DOHH2 (cell line): Measurements from ENCODE around the gene TSHZ1.

Experiments used
- H3F3A ChIP-seq: fragments of 200-600 bp; sonication (generic), shearing (Covaris generic); 2 replicates; pipeline ENCODE4 v1.6.0; 2016; ENCODE audit warnings: antibody characterized with exemption, mild to moderate bottlenecking; ENCODE audit not compliant: control insufficient read depth, insufficient read depth
- H3K27ac ChIP-seq: fragments of 200-600 bp; sonication (generic); 2 replicates; pipeline ENCODE4 v1.5.1; 2014; ENCODE audit warnings: low read depth, mild to moderate bottlenecking, low read length, moderate library complexity
- H3K27me3 ChIP-seq: fragments of 200-600 bp; sonication (generic); 2 replicates; pipeline ENCODE4 v1.6.1; 2014; ENCODE audit warnings: mild to moderate bottlenecking, low read length, mixed read lengths; ENCODE audit not compliant: control insufficient read depth
- H3K36me3 ChIP-seq: fragments of 200-600 bp; sonication (generic); 2 replicates; pipeline ENCODE4 v1.6.1; 2014; ENCODE audit warnings: mild to moderate bottlenecking, low read length, moderate library complexity, mixed read lengths; ENCODE audit not compliant: control insufficient read depth
- H3K4me1 ChIP-seq: fragments of 200-600 bp; sonication (generic); 2 replicates; pipeline ENCODE4 v1.6.1; 2014; ENCODE audit warnings: mild to moderate bottlenecking, low read length, mixed read lengths; ENCODE audit not compliant: control insufficient read depth
- H3K4me2 ChIP-seq: fragments of 200-600 bp; sonication (generic); 2 replicates; pipeline ENCODE4 v1.6.0; 2014; ENCODE audit warnings: mild to moderate bottlenecking, low read length, moderate library complexity
- H3K4me3 ChIP-seq: fragments of 200-600 bp; sonication (generic); 2 replicates; pipeline ENCODE4 v1.5.1; 2014; ENCODE audit warnings: mild to moderate bottlenecking, low read length, mixed read lengths
- H3K79me2 ChIP-seq: fragments of 200-600 bp; sonication (generic); 2 replicates; pipeline ENCODE4 v1.6.1; 2014; ENCODE audit warnings: mild to moderate bottlenecking, low read length, mixed read lengths; ENCODE audit not compliant: control insufficient read depth
- H3K9me2 ChIP-seq: fragments of 200-600 bp; sonication (generic); replicated peaks from 2 replicates; pipeline ENCODE4 v1.6.1; 2014; ENCODE audit warnings: mild to moderate bottlenecking, low read length, mixed read lengths; ENCODE audit not compliant: control insufficient read depth
- H3K9me3 ChIP-seq: fragments of 200-600 bp; sonication (generic); 2 replicates; pipeline ENCODE4 v1.6.1; 2014; ENCODE audit warnings: antibody characterized with exemption, low read length, mixed read lengths; ENCODE audit not compliant: control insufficient read depth, insufficient read depth
- H4K20me1 ChIP-seq: fragments of 200-600 bp; sonication (generic); 2 replicates; pipeline ENCODE4 v1.6.0; 2014; ENCODE audit warnings: low read depth, mild to moderate bottlenecking, antibody characterized with exemption, low read length, moderate library complexity; ENCODE audit not compliant: control insufficient read depth, insufficient read depth
- CTCF ChIP-seq: fragments of 200-600 bp; sonication (generic); IDR thresholded peaks from one replicate; pipeline ENCODE4 v1.5.1; 2014; ENCODE audit warnings: antibody characterized with exemption, mild to moderate bottlenecking, low read depth, low read length; ENCODE audit not compliant: poor library complexity, severe bottlenecking
- EZH2phosphoT487 ChIP-seq: fragments of 200-600 bp; sonication (generic); IDR thresholded peaks from 2 replicates; pipeline ENCODE4 v1.6.1; 2017; ENCODE audit warnings: borderline replicate concordance, mild to moderate bottlenecking, antibody characterized with exemption, low read length, moderate library complexity, mixed read lengths

The TSHZ1 gene

GRCh38 chr18:75198036-75198435 is 12.6 kb upstream of the TSHZ1 start:
- Histone ChIP-seq H3K79me2 (no peaks in the 10 kb centered on the region), H3K36me3 (peaks cover 16% of the 10 kb centered on the region), H3K4me2 (no peak overlapping the region), H3K9me2 (no peaks in the 10 kb centered on the region), H3F3A (no peaks in the 10 kb centered on the region), H3K27ac (no peak overlapping the region), H3K27me3 (no peaks in the 10 kb centered on the region), H3K4me1 (no peaks in the 10 kb centered on the region), H3K4me3 (no peak overlapping the region), H3K9me3 (no peaks in the 10 kb centered on the region), H4K20me1 (no peaks in the 10 kb centered on the region; the same call in 1 of the 2 replicates)
- no peak for TF ChIP-seq EZH2phosphoT487
- no peak for TF ChIP-seq CTCF

DNA sequence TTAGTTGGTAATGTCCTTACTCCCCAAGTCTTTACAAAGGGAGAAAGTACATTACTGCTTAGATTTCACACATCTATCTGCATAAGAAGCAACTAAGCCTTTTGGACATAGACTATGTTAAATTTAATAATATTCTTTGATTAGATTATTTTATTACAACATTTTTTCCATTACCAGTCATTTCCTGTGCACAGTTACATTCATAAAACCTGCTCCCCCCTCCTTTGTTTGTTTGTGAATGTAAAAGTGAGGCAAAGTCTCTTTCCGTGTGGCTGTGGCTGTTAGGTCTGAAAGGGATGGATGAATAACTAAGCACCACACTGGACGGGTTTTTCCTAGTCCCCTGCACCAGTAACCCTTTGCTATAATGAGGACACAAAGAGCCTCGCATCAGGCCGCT is 11.3 kb upstream of the TSHZ1 start:
- H3K9me3 ChIP-seq, result no peaks in the 10 kb centered on the region
- H3K4me3 ChIP-seq, result no peak overlapping the region
- H4K20me1 ChIP-seq, result no peaks in the 10 kb centered on the region; the same call in 1 of the 2 replicates
- H3K27ac ChIP-seq, result no peak overlapping the region
- no peaks in the 10 kb centered on the region for H3F3A ChIP-seq
- H3K27me3 ChIP-seq, result no peaks in the 10 kb centered on the region
- no peak overlapping the region for H3K4me2 ChIP-seq
- no peaks in the 10 kb centered on the region for H3K4me1 ChIP-seq
- TF ChIP-seq EZH2phosphoT487 (no peak), CTCF (no peak)
- H3K79me2 ChIP-seq, result peaks cover 6% of the 10 kb centered on the region; the same call in 1 of the 2 replicates
- H3K36me3 ChIP-seq, result peaks cover 16% of the 10 kb centered on the region
- no peaks in the 10 kb centered on the region for H3K9me2 ChIP-seq

DNA sequence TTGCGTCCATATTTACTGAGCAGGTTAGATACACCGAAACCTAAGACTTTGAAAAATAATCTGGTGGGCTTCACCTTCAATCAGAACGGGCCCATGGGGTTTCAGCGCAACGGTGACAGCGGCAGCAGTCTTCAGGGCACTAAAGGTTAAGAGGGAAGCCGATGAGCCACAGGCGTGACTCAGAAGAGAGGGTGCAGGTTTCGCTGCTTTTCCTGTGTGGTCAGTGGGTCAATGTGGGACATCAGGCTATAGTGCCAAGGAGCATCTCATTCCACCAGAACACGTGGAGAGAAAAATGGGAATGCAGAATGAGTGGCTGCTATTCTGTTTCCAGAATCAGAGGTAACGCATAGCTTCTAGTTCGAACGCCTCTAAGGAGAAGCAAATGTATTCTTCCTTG is 10.5 kb upstream of the TSHZ1 start:
- Histone ChIP-seq H3K4me3 (no peak overlapping the region), H3K27me3 (no peaks in the 10 kb centered on the region), H4K20me1 (no peaks in the 10 kb centered on the region; the same call in 1 of the 2 replicates)

More for the DNA sequence above, 10.5 kb upstream of the TSHZ1 start:
- no peak overlapping the region for H3K27ac ChIP-seq
- TF ChIP-seq EZH2phosphoT487, result no peak
- TF ChIP-seq CTCF, result no peak
- H3F3A ChIP-seq, result no peaks in the 10 kb centered on the region
- no peaks in the 10 kb centered on the region for H3K9me2 ChIP-seq
- peaks cover 16% of the 10 kb centered on the region for H3K36me3 ChIP-seq
- peaks cover 14% of the 10 kb centered on the region for H3K79me2 ChIP-seq
- H3K4me2 ChIP-seq, result no peak overlapping the region
- H3K4me1 ChIP-seq, result no peaks in the 10 kb centered on the region
- no peaks in the 10 kb centered on the region for H3K9me3 ChIP-seq
